A673 (cell line): ENCODE results near the gene STXBP5L.

ENCODE experiments used
- EZH2 ChIP-seq: fragments of 200-600 bp; sonication (generic); IDR thresholded peaks from 2 replicates; pipeline ENCODE4 v1.6.1; 2017; ENCODE audit warnings: borderline replicate concordance, low read depth, mild to moderate bottlenecking, mixed read lengths, antibody characterized with exemption, low read length; ENCODE audit not compliant: poor library complexity, severe bottlenecking
- TF ChIP-seq, protein P1 (sequence below): fragments of 300-800, 200-600 bp; sonication (generic); conservative IDR thresholded peaks from 2 replicates; pipeline ENCODE4 v1.5.1; 2017; ENCODE audit warnings: low read depth, mild to moderate bottlenecking, antibody characterized with exemption, low read length, moderate library complexity, mixed read lengths

DNA sequence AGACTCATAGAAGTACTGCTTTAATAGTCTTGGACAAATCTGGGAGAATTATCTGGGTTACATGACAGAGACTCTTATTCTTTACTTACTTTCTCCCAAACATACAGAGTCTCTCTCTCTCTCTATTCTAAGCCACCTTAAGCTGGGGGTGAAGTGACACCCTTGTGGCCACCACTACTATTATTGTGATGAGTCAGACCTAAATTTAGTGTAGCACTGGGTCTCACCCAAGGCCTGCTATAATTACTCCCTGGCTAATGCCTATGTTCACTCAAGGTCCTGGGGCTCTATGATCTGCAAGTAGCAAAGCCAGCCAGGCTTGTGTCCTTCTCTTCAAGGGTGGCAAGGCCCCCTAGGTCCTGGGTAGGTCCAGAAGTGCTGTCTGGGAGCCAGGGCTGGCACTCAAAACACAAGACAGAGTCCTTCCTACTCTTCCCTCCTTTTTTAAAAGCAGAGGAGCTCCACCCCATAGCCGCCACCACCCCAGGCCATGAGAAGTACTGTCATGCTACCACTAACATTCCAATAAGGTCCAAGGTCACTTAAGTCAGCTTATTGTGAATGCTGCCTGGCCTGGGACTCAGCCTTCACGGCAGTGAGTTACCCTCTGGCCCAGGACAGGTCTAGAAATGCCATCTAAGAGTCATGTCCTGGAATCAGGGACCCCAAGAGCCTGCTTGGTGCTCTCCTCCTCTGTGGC is 454.2 kb downstream of the STXBP5L start:
- TF ChIP-seq, protein P1, sequence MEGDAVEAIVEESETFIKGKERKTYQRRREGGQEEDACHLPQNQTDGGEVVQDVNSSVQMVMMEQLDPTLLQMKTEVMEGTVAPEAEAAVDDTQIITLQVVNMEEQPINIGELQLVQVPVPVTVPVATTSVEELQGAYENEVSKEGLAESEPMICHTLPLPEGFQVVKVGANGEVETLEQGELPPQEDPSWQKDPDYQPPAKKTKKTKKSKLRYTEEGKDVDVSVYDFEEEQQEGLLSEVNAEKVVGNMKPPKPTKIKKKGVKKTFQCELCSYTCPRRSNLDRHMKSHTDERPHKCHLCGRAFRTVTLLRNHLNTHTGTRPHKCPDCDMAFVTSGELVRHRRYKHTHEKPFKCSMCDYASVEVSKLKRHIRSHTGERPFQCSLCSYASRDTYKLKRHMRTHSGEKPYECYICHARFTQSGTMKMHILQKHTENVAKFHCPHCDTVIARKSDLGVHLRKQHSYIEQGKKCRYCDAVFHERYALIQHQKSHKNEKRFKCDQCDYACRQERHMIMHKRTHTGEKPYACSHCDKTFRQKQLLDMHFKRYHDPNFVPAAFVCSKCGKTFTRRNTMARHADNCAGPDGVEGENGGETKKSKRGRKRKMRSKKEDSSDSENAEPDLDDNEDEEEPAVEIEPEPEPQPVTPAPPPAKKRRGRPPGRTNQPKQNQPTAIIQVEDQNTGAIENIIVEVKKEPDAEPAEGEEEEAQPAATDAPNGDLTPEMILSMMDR = no peak
- no peak for TF ChIP-seq EZH2
